Activated CD4-positive, alpha-beta T cell treated with anti-CD3 and anti-CD28 coated beads, Interleukin-2, amount 10 ng/mL, durations not matched to agents 24 days and 14 days (primary cell): ENCODE data around the gene RGS7. TPM values are rescaled to one million over a fixed set of nuclear protein-coding genes. Genes with fewer than 3 reads are reported as not detected.

Source experiments
- DNase-seq: peaks from one replicate; pipeline ENCODE4 v3.0.0; 2022
- H3K27ac Mint-ChIP-seq: one replicate; pipeline ENCODE4 v1.8.0; 2022; ENCODE audit warnings: mild to moderate bottlenecking, mixed read lengths
- H3K27me3 Mint-ChIP-seq: one replicate; pipeline ENCODE4 v1.8.0; 2022; ENCODE audit warnings: mixed read lengths
- H3K36me3 Mint-ChIP-seq: one replicate; pipeline ENCODE4 v1.8.0; 2022; ENCODE audit warnings: low read depth, mild to moderate bottlenecking, mixed read lengths
- H3K4me1 Mint-ChIP-seq: one replicate; pipeline ENCODE4 v1.8.0; 2021; ENCODE audit warnings: mixed read lengths
- H3K4me3 Mint-ChIP-seq: one replicate; pipeline ENCODE4 v1.8.0; 2022; ENCODE audit warnings: mild to moderate bottlenecking, moderate library complexity, mixed read lengths
- H3K9me3 Mint-ChIP-seq: one replicate; pipeline ENCODE4 v1.8.0; 2021; ENCODE audit warnings: mixed read lengths
- intact Hi-C: fragments of 100-400 bp; cut with micrococcal nuclease; formaldehyde crosslinking; loops from one replicate; pipeline ENCODE4 v1.15.1; 2023
- total RNA-seq: library from RNA; stranded (reverse); gene quantifications from 2 replicates; pipeline ENCODE4 v1.2.3, GENCODE V29; 2022

The RGS7 gene
- total RNA-seq, 1 donor from 2014 or later, result not detected

DNA sequence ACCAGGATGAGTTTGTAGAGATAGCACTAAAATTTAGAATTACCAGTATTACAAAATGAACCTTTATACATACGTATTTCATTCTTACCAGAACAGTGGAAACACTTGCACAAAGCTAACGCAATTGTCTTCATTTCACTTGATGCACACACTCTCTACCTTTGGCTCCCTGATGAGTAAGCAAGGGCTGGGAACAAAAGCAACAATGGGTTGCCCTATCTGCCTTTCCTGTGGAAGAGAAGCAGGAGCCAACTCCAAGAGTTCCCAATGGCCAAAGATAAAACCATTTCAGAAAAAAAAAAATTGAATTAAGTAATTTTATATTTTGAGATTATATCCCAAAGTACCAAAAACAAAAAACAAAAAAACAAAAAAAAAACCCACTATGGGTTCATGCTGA is 401.0 kb downstream of the RGS7 start:
- intact Hi-C loops, result no loop called here
- Mint-ChIP-seq H3K9me3 (no peaks in the 10 kb centered on the region), H3K4me3 (no peak overlapping the region), H3K27ac (no peak overlapping the region), H3K4me1 (no peaks in the 10 kb centered on the region), H3K36me3 (no peaks in the 10 kb centered on the region), H3K27me3 (no peaks in the 10 kb centered on the region)
- no peak for DNase-seq

DNA sequence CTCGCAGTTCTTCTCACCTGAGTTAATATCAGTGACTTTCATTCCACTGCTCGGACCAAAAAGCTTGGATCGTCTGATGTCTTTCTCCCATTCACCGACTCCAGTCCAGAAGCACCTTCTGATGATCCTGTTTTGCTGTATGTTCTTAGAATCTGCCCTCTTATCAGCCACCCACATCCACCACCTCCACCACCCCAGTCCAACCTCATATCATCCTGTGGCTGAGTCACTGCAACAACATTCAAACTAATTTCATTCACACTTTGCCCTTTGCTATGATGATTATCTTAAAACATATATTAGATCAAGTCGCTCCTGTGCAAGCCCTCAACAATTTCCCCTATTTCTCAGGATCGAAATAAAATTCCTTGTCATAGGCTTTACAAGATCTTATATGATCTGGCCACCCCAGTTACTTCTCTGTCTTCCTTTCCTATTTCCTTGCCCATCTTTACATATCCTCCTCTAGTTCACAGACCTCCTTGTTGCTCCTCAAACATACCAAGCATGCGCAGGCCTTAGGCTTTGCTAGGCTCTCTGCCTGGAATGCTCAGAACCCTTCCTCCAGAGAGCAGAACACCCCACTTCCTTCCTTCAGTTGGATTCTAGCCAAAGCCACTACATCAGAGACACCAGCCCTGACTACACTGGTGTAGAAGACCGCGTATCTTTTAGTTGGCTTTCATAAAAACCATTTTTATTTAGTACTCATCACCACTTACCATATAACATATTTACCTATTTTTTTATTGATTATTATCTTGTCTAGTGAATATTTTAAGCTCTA is 409.4 kb downstream of the RGS7 start:
- intact Hi-C loops, result no loop called here
- no peak overlapping the region for H3K27ac Mint-ChIP-seq
- H3K27me3 Mint-ChIP-seq, result no peaks in the 10 kb centered on the region
- H3K4me3 Mint-ChIP-seq, result no peak overlapping the region
- no peak for DNase-seq
- no peaks in the 10 kb centered on the region for H3K4me1 Mint-ChIP-seq
- H3K9me3 Mint-ChIP-seq, result no peaks in the 10 kb centered on the region
- no peaks in the 10 kb centered on the region for H3K36me3 Mint-ChIP-seq

DNA sequence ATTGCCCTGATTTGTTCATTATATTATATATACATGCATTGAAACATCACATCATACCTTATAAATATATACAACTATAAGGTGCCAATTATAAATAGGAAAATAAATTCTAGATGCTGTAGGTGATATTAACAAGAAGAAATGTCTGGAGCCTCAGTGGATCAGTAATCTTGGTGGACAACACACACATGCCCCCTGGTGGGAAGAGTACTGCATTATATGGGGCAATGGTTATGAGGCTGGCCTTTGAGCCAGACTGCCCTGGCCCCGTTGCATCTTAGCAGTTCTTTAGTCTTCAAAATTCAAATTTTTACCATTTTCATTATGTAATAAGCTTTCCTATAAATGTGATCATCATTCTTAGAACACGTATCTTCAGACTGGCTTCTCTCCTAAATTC is 410.1 kb downstream of the RGS7 start:
- Mint-ChIP-seq H3K4me1 (no peaks in the 10 kb centered on the region), H3K36me3 (no peaks in the 10 kb centered on the region)
- intact Hi-C loops, result no loop called here

DNA sequence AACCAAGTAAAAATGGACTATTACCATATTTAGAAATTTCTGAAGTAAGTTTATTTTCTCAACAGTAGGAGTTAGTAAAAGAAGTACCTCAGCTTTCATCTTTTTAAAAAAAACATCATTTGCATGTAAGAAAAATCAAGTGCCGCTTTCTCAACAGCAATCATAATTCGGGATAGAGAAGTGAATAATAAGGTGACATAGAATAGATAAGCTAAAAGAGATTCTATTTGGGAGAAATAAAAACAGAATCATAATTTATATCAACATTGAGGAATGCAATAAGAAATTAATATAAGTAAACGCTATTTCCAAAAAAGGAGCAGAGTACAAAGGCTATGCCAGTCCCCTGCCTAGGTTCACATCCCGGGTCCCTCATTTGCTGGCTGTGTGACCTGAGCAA is 414.1 kb downstream of the RGS7 start:
- no peaks in the 10 kb centered on the region for H3K4me1 Mint-ChIP-seq

More for the DNA sequence above, 410.1 kb downstream of the RGS7 start:
- H3K27me3 Mint-ChIP-seq, result no peaks in the 10 kb centered on the region
- no peak overlapping the region for H3K4me3 Mint-ChIP-seq
- DNase-seq, result no peak
- no peaks in the 10 kb centered on the region for H3K9me3 Mint-ChIP-seq
- H3K27ac Mint-ChIP-seq, result no peak overlapping the region

DNA sequence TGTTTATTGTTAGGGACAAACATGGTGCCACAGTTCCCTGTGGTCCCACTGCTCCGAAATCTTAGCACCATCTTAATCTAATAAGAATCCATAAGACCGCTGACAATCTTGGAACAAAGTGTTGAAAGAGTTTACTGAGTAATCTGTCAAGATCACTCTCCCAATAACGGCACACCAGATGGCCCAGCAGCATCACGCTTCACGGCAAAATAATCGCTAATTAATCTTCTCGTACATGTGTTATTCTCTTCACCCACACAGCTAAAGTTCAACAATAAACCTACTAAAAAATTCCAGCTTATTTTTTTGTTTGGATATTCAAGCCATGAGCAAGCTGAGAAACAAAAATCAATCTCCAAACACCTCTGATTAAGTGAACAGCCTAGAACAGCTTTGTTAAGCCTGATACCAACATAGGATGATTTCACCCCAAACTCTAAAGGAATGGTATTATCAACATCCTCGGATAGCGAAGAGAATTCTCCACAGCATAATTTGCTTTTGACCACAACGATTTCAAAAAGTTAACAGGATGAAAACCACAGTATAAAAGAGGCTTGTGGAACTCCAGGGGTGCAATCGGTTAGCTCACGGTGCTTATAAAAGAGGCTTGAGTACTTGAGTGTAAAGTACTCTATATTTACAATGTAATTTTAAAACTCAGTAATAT is 415.2 kb downstream of the RGS7 start:
- no peak overlapping the region for H3K27ac Mint-ChIP-seq
- H3K4me3 Mint-ChIP-seq, result no peak overlapping the region
- no peak for DNase-seq
- H3K36me3 Mint-ChIP-seq, result no peaks in the 10 kb centered on the region
- no peaks in the 10 kb centered on the region for H3K4me1 Mint-ChIP-seq
- no peaks in the 10 kb centered on the region for H3K27me3 Mint-ChIP-seq
- intact Hi-C loops, result no loop called here
- no peaks in the 10 kb centered on the region for H3K9me3 Mint-ChIP-seq

More for the DNA sequence above, 414.1 kb downstream of the RGS7 start:
- DNase-seq, result no peak
- Mint-ChIP-seq H3K27ac (no peak overlapping the region), H3K36me3 (no peaks in the 10 kb centered on the region), H3K9me3 (no peaks in the 10 kb centered on the region), H3K27me3 (no peaks in the 10 kb centered on the region), H3K4me3 (no peak overlapping the region)
- intact Hi-C loops, result no loop called here

DNA sequence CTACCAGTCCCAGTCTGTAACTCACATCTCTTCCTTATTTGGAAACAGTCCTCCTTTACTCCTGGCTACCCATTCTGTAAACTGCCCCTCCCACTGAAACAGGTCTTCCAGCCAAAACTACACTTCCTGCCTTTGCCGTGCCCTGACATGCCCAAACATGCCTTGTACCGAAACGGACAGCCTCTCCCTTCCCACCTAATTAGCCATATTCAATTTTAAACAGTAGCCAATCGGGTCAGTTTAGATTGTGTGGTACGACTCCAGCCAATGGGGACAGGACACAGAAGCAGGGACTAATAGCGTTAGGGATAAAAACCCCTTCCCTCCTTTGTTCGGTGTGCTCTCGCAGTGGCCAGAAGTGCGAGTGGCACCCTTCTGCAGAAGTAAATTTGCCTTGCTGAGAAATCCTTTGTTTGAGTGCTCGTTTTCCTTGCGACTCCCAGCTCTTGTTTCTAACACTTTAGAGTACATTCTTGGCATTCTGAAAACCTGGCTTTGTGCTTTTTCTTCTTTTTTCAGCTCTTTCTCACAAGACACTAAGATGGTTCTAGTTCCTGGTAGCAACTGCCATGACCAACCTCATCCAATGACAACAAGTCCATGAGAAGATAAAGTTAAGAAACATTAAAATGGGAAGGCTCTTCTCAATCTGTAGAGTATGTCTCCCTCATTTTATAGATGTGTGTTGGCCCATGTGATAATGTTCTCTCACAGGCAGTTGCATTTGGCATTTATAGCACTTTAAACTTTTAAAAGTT is 419.9 kb downstream of the RGS7 start:
- Mint-ChIP-seq H3K27me3 (no peaks in the 10 kb centered on the region), H3K27ac (no peak overlapping the region)

DNA sequence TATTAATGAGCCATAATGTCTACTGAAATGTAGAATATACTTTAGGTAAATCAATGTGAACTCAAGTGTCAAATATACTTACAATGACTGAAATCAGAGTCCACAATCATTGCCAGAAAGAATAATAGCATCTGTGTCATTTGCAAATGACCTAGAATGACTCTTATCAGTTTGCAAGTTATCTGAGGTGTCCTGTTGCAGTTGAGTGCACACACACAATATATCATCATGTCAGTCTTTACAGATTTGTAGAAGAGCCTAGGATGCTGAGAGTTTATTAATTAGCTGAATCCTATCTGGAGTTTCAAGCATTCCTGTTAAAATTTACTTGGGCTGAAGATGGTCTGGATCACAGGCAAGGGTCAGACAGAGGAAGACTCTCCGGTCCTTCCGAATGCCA is 421.1 kb downstream of the RGS7 start:
- DNase-seq, result no peak
- no peaks in the 10 kb centered on the region for H3K4me1 Mint-ChIP-seq
- intact Hi-C loops, result no loop called here
- H3K36me3 Mint-ChIP-seq, result no peaks in the 10 kb centered on the region
- no peak overlapping the region for H3K4me3 Mint-ChIP-seq
- H3K27ac Mint-ChIP-seq, result no peak overlapping the region
- peaks cover 5% of the 10 kb centered on the region for H3K9me3 Mint-ChIP-seq
- H3K27me3 Mint-ChIP-seq, result no peaks in the 10 kb centered on the region

More for the DNA sequence above, 419.9 kb downstream of the RGS7 start:
- Mint-ChIP-seq H3K36me3 (no peaks in the 10 kb centered on the region), H3K9me3 (peaks cover 2% of the 10 kb centered on the region), H3K4me3 (no peak overlapping the region), H3K4me1 (no peaks in the 10 kb centered on the region)
- intact Hi-C loops, result no loop called here
- no peak for DNase-seq

DNA sequence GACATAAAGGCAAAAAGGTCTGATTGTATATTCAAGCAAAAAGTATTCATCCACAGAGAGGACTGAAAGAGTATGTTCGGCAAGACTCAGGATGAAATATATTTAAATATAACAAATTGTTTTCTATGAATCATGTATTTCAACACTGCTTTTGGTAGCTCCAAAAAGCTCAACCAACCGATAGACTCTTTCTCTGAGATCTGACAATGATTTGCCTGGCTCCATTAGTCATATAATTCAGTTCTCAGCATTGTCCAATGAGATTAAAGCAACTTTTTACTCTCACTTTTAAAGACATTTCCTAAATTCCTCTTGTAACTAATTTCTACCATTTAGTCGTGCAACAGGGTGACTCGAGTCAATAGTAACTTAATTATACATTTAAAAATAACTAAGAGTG is 426.0 kb downstream of the RGS7 start:
- H3K36me3 Mint-ChIP-seq, result no peaks in the 10 kb centered on the region
- no peaks in the 10 kb centered on the region for H3K27me3 Mint-ChIP-seq
- peaks cover 8% of the 10 kb centered on the region for H3K9me3 Mint-ChIP-seq
- H3K27ac Mint-ChIP-seq, result no peak overlapping the region
- DNase-seq, result no peak
- intact Hi-C loops, result no loop called here
- H3K4me3 Mint-ChIP-seq, result no peak overlapping the region
- H3K4me1 Mint-ChIP-seq, result no peaks in the 10 kb centered on the region

DNA sequence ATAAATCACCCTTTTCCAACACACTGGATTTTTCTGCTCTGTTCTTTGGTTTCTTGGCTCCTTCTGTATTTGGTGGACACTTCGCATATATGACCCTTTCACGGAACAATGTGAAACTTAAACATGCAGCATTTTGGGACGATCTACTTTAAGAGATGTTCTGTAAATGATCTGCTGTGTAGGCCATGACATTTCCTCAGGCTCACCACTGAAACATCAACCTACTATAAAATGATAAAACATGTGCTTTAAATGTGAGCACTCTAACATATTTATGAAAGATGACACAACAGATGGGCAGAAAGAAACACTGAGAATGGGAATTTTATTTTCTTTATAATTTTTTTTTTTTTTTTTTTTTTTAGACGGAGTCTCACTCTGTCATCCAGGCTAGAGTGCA is 428.7 kb downstream of the RGS7 start:
- Mint-ChIP-seq H3K27me3 (no peaks in the 10 kb centered on the region), H3K36me3 (no peaks in the 10 kb centered on the region)

DNA sequence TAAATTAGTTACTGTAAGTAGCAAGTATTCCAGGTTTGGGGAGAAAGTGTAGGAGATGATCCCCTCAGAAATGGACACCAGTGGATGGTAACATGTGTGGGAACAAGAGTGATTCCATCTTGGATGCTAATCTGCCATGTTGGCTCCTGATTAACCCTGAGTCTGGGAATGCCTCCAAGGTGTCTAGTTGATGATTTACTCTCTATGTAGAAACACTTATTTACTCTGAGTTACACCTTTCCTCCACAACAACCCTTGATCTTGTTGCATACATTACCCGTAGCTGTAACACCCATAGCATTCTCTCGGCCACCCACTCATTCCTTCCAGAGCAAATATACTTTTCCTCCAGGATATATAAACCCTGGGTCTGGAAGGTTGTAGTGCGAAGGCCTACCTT is 429.2 kb downstream of the RGS7 start:
- H3K36me3 Mint-ChIP-seq, result no peaks in the 10 kb centered on the region
- no peak overlapping the region for H3K4me3 Mint-ChIP-seq
- H3K4me1 Mint-ChIP-seq, result no peaks in the 10 kb centered on the region
- H3K9me3 Mint-ChIP-seq, result peaks cover 11% of the 10 kb centered on the region
- no peaks in the 10 kb centered on the region for H3K27me3 Mint-ChIP-seq
- intact Hi-C loops, result no loop called here
- H3K27ac Mint-ChIP-seq, result no peak overlapping the region
- no peak for DNase-seq

More for the DNA sequence above, 428.7 kb downstream of the RGS7 start:
- H3K27ac Mint-ChIP-seq, result no peak overlapping the region
- intact Hi-C loops, result no loop called here
- no peak overlapping the region for H3K4me3 Mint-ChIP-seq
- no peaks in the 10 kb centered on the region for H3K4me1 Mint-ChIP-seq
- peaks cover 11% of the 10 kb centered on the region for H3K9me3 Mint-ChIP-seq
- DNase-seq, result no peak

DNA sequence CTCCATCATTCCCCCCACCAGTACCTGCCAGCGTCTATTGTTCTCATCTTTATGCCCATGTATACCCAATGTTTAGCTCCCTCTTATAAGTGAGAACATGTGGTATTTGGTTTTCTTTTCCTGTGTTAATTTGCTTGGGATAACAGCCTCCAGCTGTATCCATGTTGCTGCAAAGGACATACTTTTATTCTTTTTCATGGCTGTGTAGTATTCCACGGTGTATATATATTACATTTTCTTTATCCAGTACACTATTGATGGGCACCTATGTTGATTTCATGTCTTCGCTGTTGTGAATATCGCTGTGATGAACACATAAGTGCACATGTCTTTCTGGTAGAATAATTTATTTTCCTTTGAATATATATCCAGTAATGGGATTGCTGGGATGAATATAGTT is 431.7 kb downstream of the RGS7 start:
- H3K36me3 Mint-ChIP-seq, result no peaks in the 10 kb centered on the region
- intact Hi-C loops, result no loop called here
- H3K4me1 Mint-ChIP-seq, result no peaks in the 10 kb centered on the region
- no peak overlapping the region for H3K4me3 Mint-ChIP-seq
- peaks cover 9% of the 10 kb centered on the region for H3K9me3 Mint-ChIP-seq
- DNase-seq, result no peak
- H3K27me3 Mint-ChIP-seq, result no peaks in the 10 kb centered on the region
- H3K27ac Mint-ChIP-seq, result no peak overlapping the region

DNA sequence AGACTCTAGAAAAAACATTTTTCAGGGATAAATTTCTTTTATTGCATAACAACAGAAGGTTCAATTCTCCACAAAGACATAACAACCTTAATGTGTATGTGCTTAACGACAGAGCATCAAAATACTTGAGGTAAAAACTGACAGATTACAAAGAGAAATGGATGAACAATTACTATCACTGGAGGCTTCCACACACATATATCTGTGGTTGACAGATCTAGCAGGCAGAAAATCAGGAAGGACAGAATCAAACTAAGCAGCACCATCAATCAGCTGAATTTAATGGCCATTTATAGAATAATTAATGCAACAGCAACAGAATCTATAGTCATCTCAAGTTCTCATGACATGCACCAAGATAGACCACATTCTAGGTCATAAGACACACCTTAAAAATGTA is 439.0 kb downstream of the RGS7 start:
- no peak overlapping the region for H3K4me3 Mint-ChIP-seq
- H3K27ac Mint-ChIP-seq, result no peak overlapping the region
- intact Hi-C loops, result no loop called here
- DNase-seq, result no peak
- H3K4me1 Mint-ChIP-seq, result no peaks in the 10 kb centered on the region
- H3K9me3 Mint-ChIP-seq, result peaks cover 3% of the 10 kb centered on the region
- no peaks in the 10 kb centered on the region for H3K27me3 Mint-ChIP-seq
- H3K36me3 Mint-ChIP-seq, result no peaks in the 10 kb centered on the region

DNA sequence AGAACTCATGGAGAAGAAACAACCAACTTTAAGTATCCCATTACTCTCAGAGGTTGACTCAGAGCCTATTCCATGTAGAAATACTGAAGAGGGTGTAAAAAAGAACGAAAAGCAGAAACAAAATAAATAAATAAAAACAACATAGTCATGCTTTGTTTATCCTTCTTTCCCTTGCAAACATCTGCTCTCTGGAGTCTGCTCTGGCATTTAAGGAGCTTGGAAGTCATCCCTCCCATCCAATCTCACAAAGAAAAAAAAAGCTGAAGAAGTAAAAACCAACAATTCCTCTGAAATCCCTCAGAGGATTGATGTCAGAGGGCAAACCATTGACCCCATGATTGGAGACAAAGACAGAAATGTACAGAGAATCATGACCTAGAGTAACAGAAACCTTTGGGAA is 442.5 kb downstream of the RGS7 start:
- no peak for DNase-seq
- no peaks in the 10 kb centered on the region for H3K9me3 Mint-ChIP-seq
- H3K36me3 Mint-ChIP-seq, result no peaks in the 10 kb centered on the region
- H3K27ac Mint-ChIP-seq, result no peak overlapping the region
- no peaks in the 10 kb centered on the region for H3K27me3 Mint-ChIP-seq
- no peak overlapping the region for H3K4me3 Mint-ChIP-seq
- H3K4me1 Mint-ChIP-seq, result no peaks in the 10 kb centered on the region
- intact Hi-C loops, result no loop called here

DNA sequence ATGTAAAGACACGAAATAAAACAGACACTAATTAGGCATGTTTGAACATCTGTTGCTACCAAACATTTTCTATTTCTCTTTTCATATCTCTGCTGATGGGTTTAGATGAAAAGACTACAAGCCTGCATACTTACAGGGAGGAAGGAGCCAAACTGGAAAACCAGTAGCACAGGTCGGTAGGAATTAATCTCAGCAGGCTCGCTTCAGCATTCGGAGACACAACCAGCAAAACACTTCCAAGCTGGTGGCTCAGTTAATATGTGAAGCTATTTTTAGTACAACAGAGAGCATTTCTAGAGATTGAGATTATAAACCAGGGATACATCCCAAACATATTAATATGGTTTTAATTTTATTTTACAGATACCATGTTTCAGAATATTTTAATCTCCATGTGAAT is 444.2 kb downstream of the RGS7 start:
- intact Hi-C loops, result no loop called here
- Mint-ChIP-seq H3K4me1 (no peaks in the 10 kb centered on the region), H3K4me3 (no peak overlapping the region), H3K36me3 (no peaks in the 10 kb centered on the region), H3K9me3 (no peaks in the 10 kb centered on the region), H3K27me3 (no peaks in the 10 kb centered on the region), H3K27ac (no peak overlapping the region)
- DNase-seq, result no peak
